OCI-LY7 (cell line): ENCODE measurements around the gene TLE4. TPM values are rescaled to one million over a fixed set of nuclear protein-coding genes. Genes with fewer than 3 reads are reported as not detected.

ENCODE experiments used
- BruUV-seq: library from RNA; stranded (reverse); fragments of 400-500 nt; replicated peaks from 2 replicates; lab custom pipeline; 2021; lab: Mats Ljungman, UMichigan
- CTCF ChIA-PET: fragments of 300-600 bp; sonication (Branson Sonifier 250); formaldehyde crosslinking; loops from one replicate; lab custom pipeline; 2022; ENCODE audit warnings: antibody characterized with exemption; ENCODE audit not compliant: unreplicated experiment; lab: Charles Lee
- POLR2A ChIA-PET: fragments of 300-600 bp; sonication (Branson Sonifier 250); formaldehyde crosslinking; loops from one replicate; lab custom pipeline; 2022; ENCODE audit warnings: antibody characterized with exemption; lab: Charles Lee
- DNase-seq: peaks from one replicate; pipeline ENCODE4 v3.0.0-alpha.2; 2015; ENCODE audit warnings: low spot score
- H2AFZ ChIP-seq: fragments of 200-600 bp; sonication (generic), shearing (Covaris generic); 2 replicates; pipeline ENCODE4 v1.6.1; 2014; ENCODE audit warnings: mild to moderate bottlenecking, antibody characterized with exemption, low read length, moderate library complexity
- H3K27ac ChIP-seq: fragments of 200-600 bp; sonication (generic); 2 replicates; pipeline ENCODE4 v1.5.1; 2014; ENCODE audit warnings: mixed run types, low read depth, mild to moderate bottlenecking, moderate library complexity, low read length, inconsistent platforms; ENCODE audit not compliant: poor library complexity, severe bottlenecking
- H3K36me3 ChIP-seq: fragments of 200-600 bp; sonication (generic); 2 replicates; pipeline ENCODE4 v1.6.1; 2014; ENCODE audit warnings: mild to moderate bottlenecking, antibody characterized with exemption, low read length, moderate library complexity, mixed read lengths; ENCODE audit not compliant: insufficient read depth
- H3K4me1 ChIP-seq: fragments of 200-600 bp; sonication (generic); 2 replicates; pipeline ENCODE4 v1.5.1; 2014; ENCODE audit warnings: mild to moderate bottlenecking, low read length; ENCODE audit not compliant: insufficient read depth, poor library complexity, severe bottlenecking
- H3K4me2 ChIP-seq: fragments of 200-600 bp; sonication (generic); 2 replicates; pipeline ENCODE4 v1.6.1; 2014; ENCODE audit warnings: mild to moderate bottlenecking, low read length
- H3K4me3 ChIP-seq: fragments of 200-600 bp; sonication (generic); 2 replicates; pipeline ENCODE4 v1.5.1; 2014; ENCODE audit warnings: mild to moderate bottlenecking, low read depth, low read length; ENCODE audit not compliant: poor library complexity, severe bottlenecking
- H3K79me2 ChIP-seq: fragments of 200-600 bp; sonication (generic); 2 replicates; pipeline ENCODE4 v1.6.1; 2016; ENCODE audit warnings: low read depth, mild to moderate bottlenecking, low read length, moderate library complexity, mixed read lengths; ENCODE audit not compliant: insufficient read depth
- H3K9me2 ChIP-seq: fragments of 200-600 bp; sonication (generic); 2 replicates; pipeline ENCODE4 v1.6.1; 2016; ENCODE audit warnings: mild to moderate bottlenecking, low read length, mixed read lengths; ENCODE audit not compliant: insufficient read depth
- H3K9me3 ChIP-seq: fragments of 200-600 bp; sonication (generic); 2 replicates; pipeline ENCODE4 v1.6.1; 2014; ENCODE audit warnings: mild to moderate bottlenecking, mixed run types, low read length, mixed read lengths
- H4K20me1 ChIP-seq: fragments of 200-600 bp; sonication (generic); 2 replicates; pipeline ENCODE4 v1.6.1; 2014; ENCODE audit warnings: mild to moderate bottlenecking, antibody characterized with exemption, low read length, moderate library complexity, mixed read lengths; ENCODE audit not compliant: insufficient read depth
- CTCF ChIP-seq: fragments of 200-600 bp; sonication (generic); conservative IDR thresholded peaks from 2 replicates; pipeline ENCODE4 v1.5.1; 2014; ENCODE audit warnings: mild to moderate bottlenecking, antibody characterized with exemption, low read length, moderate library complexity, mixed read lengths
- EZH2phosphoT487 ChIP-seq: fragments of 200-600 bp; sonication (generic); IDR thresholded peaks from 2 replicates; pipeline ENCODE4 v1.6.1; 2018; ENCODE audit warnings: low read depth, borderline replicate concordance, mild to moderate bottlenecking, mixed run types, antibody characterized with exemption, low read length, moderate library complexity, mixed read lengths
- intact Hi-C: fragments of 100-400 bp; cut with micrococcal nuclease; formaldehyde crosslinking; loops from one replicate; pipeline ENCODE4 v1.10.0; 2022; ENCODE audit not compliant: unreplicated experiment
- total RNA-seq, 2 experiments: library from RNA; depleted of rRNA in 1 of 2; stranded (reverse); fragments of >200 nt in 1 of 2; shearing (Covaris generic) in 1 of 2; gene quantifications; 2 replicates each; pipeline ENCODE4 v1.2.3, GENCODE V29; 2014 to 2022

The TLE4 gene
- total RNA-seq, 2 experiments from 2014 or later = 36.7 to 41.7 TPM

DNA sequence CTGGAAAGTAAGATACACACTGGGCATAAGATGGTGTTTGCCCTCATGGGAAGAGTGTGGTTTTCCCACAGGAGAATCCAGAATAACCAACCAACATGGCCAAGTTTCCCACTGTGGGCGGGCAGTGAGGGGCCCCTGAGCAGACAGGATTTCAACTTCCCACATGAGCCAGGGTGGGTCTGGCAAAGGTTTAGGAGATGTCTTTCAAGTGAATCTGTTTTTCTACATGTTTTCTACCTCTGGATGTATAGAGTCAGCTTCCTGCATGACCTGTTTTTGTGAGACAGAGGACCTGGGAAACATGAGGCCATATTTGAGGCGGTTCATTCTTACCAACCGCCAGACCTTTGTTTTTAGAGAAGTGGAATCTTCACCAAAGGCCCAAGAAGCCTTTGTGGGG is 100.5 kb downstream of the TLE4 start:
- CTCF ChIA-PET = no interaction called here
- Histone ChIP-seq H3K36me3 (peaks cover 4% of the 10 kb centered on the region; the same call in 1 of the 2 replicates), H2AFZ (no peak overlapping the region), H3K4me1 (no peaks in the 10 kb centered on the region), H3K4me3 (no peak overlapping the region), H3K9me3 (no peaks in the 10 kb centered on the region), H3K79me2 (no peaks in the 10 kb centered on the region), H3K27ac (no peak overlapping the region), H3K4me2 (no peak overlapping the region), H4K20me1 (no peaks in the 10 kb centered on the region), H3K9me2 (no peaks in the 10 kb centered on the region)
- DNase-seq = no peak
- POLR2A ChIA-PET = no interaction called here
- no TSS peak for BruUV-seq
- intact Hi-C loops = no loop called here
- no peak for TF ChIP-seq EZH2phosphoT487
- no peak for TF ChIP-seq CTCF

DNA sequence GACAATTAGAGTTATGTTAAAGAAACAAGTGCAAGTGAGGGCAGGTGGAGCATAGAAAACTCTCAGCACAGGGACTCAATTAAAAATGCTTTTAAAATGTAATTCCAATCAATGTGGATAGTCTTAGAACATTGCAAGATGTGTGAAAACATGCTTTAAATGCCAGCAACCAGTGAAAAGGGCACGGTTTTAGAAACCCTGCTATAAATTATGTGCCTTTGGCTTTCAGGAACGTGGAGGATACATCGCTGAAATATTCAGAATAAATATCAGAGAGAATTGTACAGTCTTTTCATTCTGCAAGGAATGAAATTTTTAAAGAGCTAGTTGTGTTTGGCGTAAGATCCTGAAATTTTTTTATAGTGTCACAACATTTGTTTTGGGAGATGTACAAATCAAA is 101.1 kb downstream of the TLE4 start:
- H3K9me2 ChIP-seq = no peaks in the 10 kb centered on the region
- H4K20me1 ChIP-seq = no peaks in the 10 kb centered on the region
- no peak overlapping the region for H3K27ac ChIP-seq
- no peaks in the 10 kb centered on the region for H3K9me3 ChIP-seq
- DNase-seq = no peak
- no peaks in the 10 kb centered on the region for H3K4me1 ChIP-seq
- H2AFZ ChIP-seq = no peak overlapping the region
- no peak for TF ChIP-seq EZH2phosphoT487
- TF ChIP-seq CTCF = no peak
- BruUV-seq = no TSS peak
- H3K79me2 ChIP-seq = no peaks in the 10 kb centered on the region
- H3K4me3 ChIP-seq = no peak overlapping the region
- ChIA-PET POLR2A (no interaction called here), CTCF (no interaction called here)
- peaks cover 4% of the 10 kb centered on the region; the same call in 1 of the 2 replicates for H3K36me3 ChIP-seq
- intact Hi-C loops = no loop called here
- H3K4me2 ChIP-seq = no peak overlapping the region

- ChIA-PET POLR2A (no interaction called here), CTCF (no interaction called here)
- TF ChIP-seq CTCF (no peak), EZH2phosphoT487 (no peak)
- H3K4me2 ChIP-seq = no peak overlapping the region
- peaks cover 4% of the 10 kb centered on the region; the same call in 1 of the 2 replicates for H3K36me3 ChIP-seq
- H3K79me2 ChIP-seq = no peaks in the 10 kb centered on the region
- no peak overlapping the region for H2AFZ ChIP-seq
- H4K20me1 ChIP-seq = no peaks in the 10 kb centered on the region
- BruUV-seq = no TSS peak
- intact Hi-C loops = no loop called here
- no peak overlapping the region for H3K27ac ChIP-seq
- no peaks in the 10 kb centered on the region for H3K9me3 ChIP-seq
- DNase-seq = no peak
- H3K9me2 ChIP-seq = no peaks in the 10 kb centered on the region
- H3K4me3 ChIP-seq = no peak overlapping the region
- no peaks in the 10 kb centered on the region for H3K4me1 ChIP-seq
These were observed 101.8 kb downstream of the TLE4 start for GRCh38 chr9:79673614-79674013.
